ENCODE measurements around the gene CCDC158. TPM values are rescaled to one million over a fixed set of nuclear protein-coding genes. Genes with fewer than 3 reads are reported as not detected.

Gene CCDC158
- total and polyA plus RNA-seq, 10 of the 15 experiments (the other 5 are each of a cell fraction or from before 2014, with no cell fraction given) = not detected

DNA sequence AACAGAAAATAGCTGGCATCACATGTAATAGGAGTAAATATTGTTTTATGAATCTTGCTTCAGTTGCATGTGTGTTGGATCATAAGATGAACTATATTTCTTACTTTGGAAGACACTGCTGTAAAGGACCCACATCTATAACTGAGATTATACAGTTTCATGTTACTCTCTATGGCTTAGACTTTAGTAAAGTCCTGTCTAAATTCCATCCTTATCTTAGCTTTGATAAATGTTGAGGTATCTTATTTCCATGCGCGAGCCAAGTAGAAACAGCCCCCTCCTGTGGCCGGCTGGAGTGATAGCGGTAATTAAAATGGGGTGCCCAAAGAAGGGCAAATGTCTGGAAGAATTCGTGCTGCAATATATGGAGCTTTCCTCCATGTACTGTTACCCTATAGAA lies 43.0 kb downstream of the CCDC158 start:
- no peaks in the 10 kb centered on the region for H3K4me1 ChIP-seq (ENCODE audit: control insufficient read depth, insufficient read depth, low read length)
- ATAC-seq (peak; percentile 32; the same call in 1 of the 3 replicates), FAIRE-seq (no peak), DNase-seq (ENCODE audit: low read depth, low spot score) (no peak)
- no peak overlapping the region for H3K4me2 ChIP-seq (ENCODE audit: control insufficient read depth, insufficient read depth)
- intact Hi-C loops (cut with micrococcal nuclease; ENCODE audit: unreplicated experiment) = loop anchor here (1.0 kb wide), 1 partner anchor 199 kb away; no protein-coding TSS in a partner anchor
- TF ChIP-seq NFXL1 (IDR thresholded peaks at IDR 0.05; ENCODE audit: borderline replicate concordance) (no peak), SMAD5 (IDR thresholded peaks at IDR 0.05; ENCODE audit: low read depth) (no peak), SMC3 (IDR thresholded peaks at IDR 0.05; ENCODE audit: borderline replicate concordance, low read length) (peak; percentile 54; the same call in 1 of the 2 replicates), RAD21 (IDR thresholded peaks at IDR 0.05; ENCODE audit: insufficient read depth, low read depth, low read length) (peak; percentile 84), EZH2 (IDR thresholded peaks at IDR 0.05; ENCODE audit: borderline replicate concordance, control insufficient read depth, low read depth, low read length) (no peak), CBX5 (IDR thresholded peaks at IDR 0.05; ENCODE audit: low read depth) (no peak)
- TF ChIP-seq, protein P1, sequence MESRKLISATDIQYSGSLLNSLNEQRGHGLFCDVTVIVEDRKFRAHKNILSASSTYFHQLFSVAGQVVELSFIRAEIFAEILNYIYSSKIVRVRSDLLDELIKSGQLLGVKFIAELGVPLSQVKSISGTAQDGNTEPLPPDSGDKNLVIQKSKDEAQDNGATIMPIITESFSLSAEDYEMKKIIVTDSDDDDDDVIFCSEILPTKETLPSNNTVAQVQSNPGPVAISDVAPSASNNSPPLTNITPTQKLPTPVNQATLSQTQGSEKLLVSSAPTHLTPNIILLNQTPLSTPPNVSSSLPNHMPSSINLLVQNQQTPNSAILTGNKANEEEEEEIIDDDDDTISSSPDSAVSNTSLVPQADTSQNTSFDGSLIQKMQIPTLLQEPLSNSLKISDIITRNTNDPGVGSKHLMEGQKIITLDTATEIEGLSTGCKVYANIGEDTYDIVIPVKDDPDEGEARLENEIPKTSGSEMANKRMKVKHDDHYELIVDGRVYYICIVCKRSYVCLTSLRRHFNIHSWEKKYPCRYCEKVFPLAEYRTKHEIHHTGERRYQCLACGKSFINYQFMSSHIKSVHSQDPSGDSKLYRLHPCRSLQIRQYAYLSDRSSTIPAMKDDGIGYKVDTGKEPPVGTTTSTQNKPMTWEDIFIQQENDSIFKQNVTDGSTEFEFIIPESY (IDR thresholded peaks at IDR 0.05) = 0 out of 2 replicates have a peak, but pooled peaks have one; percentile 65
- TF ChIP-seq, protein P2, sequence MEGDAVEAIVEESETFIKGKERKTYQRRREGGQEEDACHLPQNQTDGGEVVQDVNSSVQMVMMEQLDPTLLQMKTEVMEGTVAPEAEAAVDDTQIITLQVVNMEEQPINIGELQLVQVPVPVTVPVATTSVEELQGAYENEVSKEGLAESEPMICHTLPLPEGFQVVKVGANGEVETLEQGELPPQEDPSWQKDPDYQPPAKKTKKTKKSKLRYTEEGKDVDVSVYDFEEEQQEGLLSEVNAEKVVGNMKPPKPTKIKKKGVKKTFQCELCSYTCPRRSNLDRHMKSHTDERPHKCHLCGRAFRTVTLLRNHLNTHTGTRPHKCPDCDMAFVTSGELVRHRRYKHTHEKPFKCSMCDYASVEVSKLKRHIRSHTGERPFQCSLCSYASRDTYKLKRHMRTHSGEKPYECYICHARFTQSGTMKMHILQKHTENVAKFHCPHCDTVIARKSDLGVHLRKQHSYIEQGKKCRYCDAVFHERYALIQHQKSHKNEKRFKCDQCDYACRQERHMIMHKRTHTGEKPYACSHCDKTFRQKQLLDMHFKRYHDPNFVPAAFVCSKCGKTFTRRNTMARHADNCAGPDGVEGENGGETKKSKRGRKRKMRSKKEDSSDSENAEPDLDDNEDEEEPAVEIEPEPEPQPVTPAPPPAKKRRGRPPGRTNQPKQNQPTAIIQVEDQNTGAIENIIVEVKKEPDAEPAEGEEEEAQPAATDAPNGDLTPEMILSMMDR (IDR thresholded peaks at IDR 0.05 in 2 of 3, conservative IDR thresholded peaks at IDR 0.05 in 1 of 3; ENCODE audit: control insufficient read depth in 2 of 3, extremely low read depth in 1 of 3, insufficient read depth in 1 of 3, low read depth in 3 of 3, low read length in 3 of 3) = peak; percentile 49 to 52 (median 52); a peak in 5 of 6 replicates
- no peaks in the 10 kb centered on the region; a peak in 2 of 4 replicates for H3K27me3 ChIP-seq (replicated peaks in 1 of 2; ENCODE audit: control insufficient read depth in 2 of 2, insufficient read depth in 2 of 2, low read length in 1 of 2)
- H3K9me3 ChIP-seq (replicated peaks; ENCODE audit: control insufficient read depth, insufficient read depth, low read length) = peaks cover 3% of the 10 kb centered on the region; the same call in 1 of the 3 replicates
- no peak overlapping the region for H3K4me3 ChIP-seq
- H3K27ac ChIP-seq (ENCODE audit: control insufficient read depth, insufficient read depth) = no peak overlapping the region
- CTCF ChIA-PET = interaction anchor here (0.7 to 7.0 kb wide), 22 partner anchors 9 to 382 kb away, joined by 3 to 214 read pairs (median 3); partner anchors contain the start of gene NUP54
- H3K9ac ChIP-seq (ENCODE audit: control insufficient read depth, insufficient read depth, low read length) = no peak overlapping the region
- RAD21 ChIA-PET (ENCODE audit: unreplicated experiment) = interaction anchor here (1.2 to 5.8 kb wide), 4 partner anchors 178 to 206 kb away, joined by 3 to 110 read pairs (median 12); no protein-coding TSS in a partner anchor
- POLR2A ChIA-PET = interaction anchor here (1.2 kb wide), 1 partner anchor 197 kb away, joined by 3 read pairs; no protein-coding TSS in a partner anchor
- WGBS (ENCODE audit: insufficient coverage, insufficient replicate concordance, low lambda C conversion rate, missing lambda C conversion rate) = 16% methylated on average over 5 of the region's 5 CpGs
- H3K79me2 ChIP-seq (ENCODE audit: control insufficient read depth, insufficient read depth, low read length) = no peaks in the 10 kb centered on the region
- no peaks in the 10 kb centered on the region for H3K36me3 ChIP-seq (ENCODE audit: control insufficient read depth in 2 of 2, insufficient read depth in 2 of 2, low read length in 1 of 2)
- no TSS peak for BruUV-seq (replicated peaks)
- H2AFZ ChIP-seq (ENCODE audit: control insufficient read depth, low read depth, low read length) = no peak overlapping the region
- in situ Hi-C loops (cut with MboI) = no loop called here
- H4K20me1 ChIP-seq (ENCODE audit: control insufficient read depth, insufficient read depth) = no peaks in the 10 kb centered on the region
- SMC1A ChIA-PET (ENCODE audit: uncharacterized antibody, unreplicated experiment) = interaction anchor here (1.0 to 5.9 kb wide), 14 partner anchors 10 to 382 kb away, joined by 3 to 126 read pairs (median 4); no protein-coding TSS in a partner anchor

All from GM12878 (cell line).